ENCODE results near the gene WEE2. TPM values are rescaled to one million over a fixed set of nuclear protein-coding genes. Genes with fewer than 3 reads are reported as not detected.

Gene WEE2
- polyA plus RNA-seq, 1 donor from 2014 or later = 0.63 TPM

GRCh38 chr7:141697211-141697871 lies 10.8 kb upstream of the WEE2 start:
- Histone ChIP-seq H3F3A (ENCODE audit: insufficient read depth, low read length, poor library complexity, severe bottlenecking) (no peaks in the 10 kb centered on the region), H2AFZ (ENCODE audit: low read depth, low read length) (no peak overlapping the region), H3K4me2 (ENCODE audit: low read length) (no peak overlapping the region), H3K9me2 (ENCODE audit: insufficient read depth, low read length) (no peaks in the 10 kb centered on the region), H4K20me1 (ENCODE audit: insufficient read depth) (no peaks in the 10 kb centered on the region), H3K27me3 (ENCODE audit: insufficient read depth, low read depth, low read length) (no peaks in the 10 kb centered on the region), H3K9me3 (ENCODE audit: low read length) (no peaks in the 10 kb centered on the region), H3K4me3 (ENCODE audit: low read length) (no peak overlapping the region), H3K79me2 (replicated peaks; ENCODE audit: insufficient read depth, low read length) (peaks cover 53% of the 10 kb centered on the region), H3K9ac (ENCODE audit: low read length) (no peak overlapping the region), H3K36me3 (ENCODE audit: insufficient read depth, low read length) (no peaks in the 10 kb centered on the region), H3K27ac (ENCODE audit: low read length) (no peak overlapping the region)
- TF ChIP-seq MXI1 (conservative IDR thresholded peaks at IDR 0.05; ENCODE audit: poor library complexity, severe bottlenecking) (no peak), CTCF (IDR thresholded peaks at IDR 0.05; ENCODE audit: poor library complexity, severe bottlenecking) (no peak), TAF1 (IDR thresholded peaks at IDR 0.05; ENCODE audit: low read depth) (no peak), EP300 (conservative IDR thresholded peaks at IDR 0.05; ENCODE audit: poor library complexity, severe bottlenecking) (no peak), SMC3 (conservative IDR thresholded peaks at IDR 0.05; ENCODE audit: poor library complexity) (no peak), POLR2AphosphoS5 (IDR thresholded peaks at IDR 0.05) (no peak), EZH2 (IDR thresholded peaks at IDR 0.05; ENCODE audit: borderline replicate concordance, insufficient read depth, low read length, poor library complexity, severe bottlenecking) (no peak), RAD21 (conservative IDR thresholded peaks at IDR 0.05) (no peak)
- TF ChIP-seq, protein P1, sequence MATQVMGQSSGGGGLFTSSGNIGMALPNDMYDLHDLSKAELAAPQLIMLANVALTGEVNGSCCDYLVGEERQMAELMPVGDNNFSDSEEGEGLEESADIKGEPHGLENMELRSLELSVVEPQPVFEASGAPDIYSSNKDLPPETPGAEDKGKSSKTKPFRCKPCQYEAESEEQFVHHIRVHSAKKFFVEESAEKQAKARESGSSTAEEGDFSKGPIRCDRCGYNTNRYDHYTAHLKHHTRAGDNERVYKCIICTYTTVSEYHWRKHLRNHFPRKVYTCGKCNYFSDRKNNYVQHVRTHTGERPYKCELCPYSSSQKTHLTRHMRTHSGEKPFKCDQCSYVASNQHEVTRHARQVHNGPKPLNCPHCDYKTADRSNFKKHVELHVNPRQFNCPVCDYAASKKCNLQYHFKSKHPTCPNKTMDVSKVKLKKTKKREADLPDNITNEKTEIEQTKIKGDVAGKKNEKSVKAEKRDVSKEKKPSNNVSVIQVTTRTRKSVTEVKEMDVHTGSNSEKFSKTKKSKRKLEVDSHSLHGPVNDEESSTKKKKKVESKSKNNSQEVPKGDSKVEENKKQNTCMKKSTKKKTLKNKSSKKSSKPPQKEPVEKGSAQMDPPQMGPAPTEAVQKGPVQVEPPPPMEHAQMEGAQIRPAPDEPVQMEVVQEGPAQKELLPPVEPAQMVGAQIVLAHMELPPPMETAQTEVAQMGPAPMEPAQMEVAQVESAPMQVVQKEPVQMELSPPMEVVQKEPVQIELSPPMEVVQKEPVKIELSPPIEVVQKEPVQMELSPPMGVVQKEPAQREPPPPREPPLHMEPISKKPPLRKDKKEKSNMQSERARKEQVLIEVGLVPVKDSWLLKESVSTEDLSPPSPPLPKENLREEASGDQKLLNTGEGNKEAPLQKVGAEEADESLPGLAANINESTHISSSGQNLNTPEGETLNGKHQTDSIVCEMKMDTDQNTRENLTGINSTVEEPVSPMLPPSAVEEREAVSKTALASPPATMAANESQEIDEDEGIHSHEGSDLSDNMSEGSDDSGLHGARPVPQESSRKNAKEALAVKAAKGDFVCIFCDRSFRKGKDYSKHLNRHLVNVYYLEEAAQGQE (IDR thresholded peaks at IDR 0.05; ENCODE audit: borderline replicate concordance) = no peak

GRCh38 chr7:141698247-141699015 lies 9.7 kb upstream of the WEE2 start:
- H4K20me1 ChIP-seq (ENCODE audit: insufficient read depth) = no peaks in the 10 kb centered on the region
- H2AFZ ChIP-seq (ENCODE audit: low read depth, low read length) = no peak overlapping the region
- no peak overlapping the region for H3K9ac ChIP-seq (ENCODE audit: low read length)
- TF ChIP-seq SMC3 (conservative IDR thresholded peaks at IDR 0.05; ENCODE audit: poor library complexity) (no peak), EZH2 (IDR thresholded peaks at IDR 0.05; ENCODE audit: borderline replicate concordance, insufficient read depth, low read length, poor library complexity, severe bottlenecking) (no peak)
- TF ChIP-seq, protein P1 (IDR thresholded peaks at IDR 0.05; ENCODE audit: borderline replicate concordance) = no peak
- no peak overlapping the region for H3K4me3 ChIP-seq (ENCODE audit: low read length)
- no peaks in the 10 kb centered on the region for H3K36me3 ChIP-seq (ENCODE audit: insufficient read depth, low read length)
- no peak overlapping the region for H3K4me2 ChIP-seq (ENCODE audit: low read length)
- no peaks in the 10 kb centered on the region for H3K9me3 ChIP-seq (ENCODE audit: low read length)
- H3F3A ChIP-seq (ENCODE audit: insufficient read depth, low read length, poor library complexity, severe bottlenecking) = no peaks in the 10 kb centered on the region
- no peak overlapping the region for H3K27ac ChIP-seq (ENCODE audit: low read length)
- H3K9me2 ChIP-seq (ENCODE audit: insufficient read depth, low read length) = no peaks in the 10 kb centered on the region
- H3K27me3 ChIP-seq (ENCODE audit: insufficient read depth, low read depth, low read length) = no peaks in the 10 kb centered on the region
- peaks cover 50% of the 10 kb centered on the region for H3K79me2 ChIP-seq (replicated peaks; ENCODE audit: insufficient read depth, low read length)
